ENCODE data around the gene BRD1. TPM values are rescaled to one million over a fixed set of nuclear protein-coding genes. Genes with fewer than 3 reads are reported as not detected.

The BRD1 gene
- total RNA-seq, 4 donors from 2014 or later = 15.6 to 25.2 (median 18.1) TPM

DNA sequence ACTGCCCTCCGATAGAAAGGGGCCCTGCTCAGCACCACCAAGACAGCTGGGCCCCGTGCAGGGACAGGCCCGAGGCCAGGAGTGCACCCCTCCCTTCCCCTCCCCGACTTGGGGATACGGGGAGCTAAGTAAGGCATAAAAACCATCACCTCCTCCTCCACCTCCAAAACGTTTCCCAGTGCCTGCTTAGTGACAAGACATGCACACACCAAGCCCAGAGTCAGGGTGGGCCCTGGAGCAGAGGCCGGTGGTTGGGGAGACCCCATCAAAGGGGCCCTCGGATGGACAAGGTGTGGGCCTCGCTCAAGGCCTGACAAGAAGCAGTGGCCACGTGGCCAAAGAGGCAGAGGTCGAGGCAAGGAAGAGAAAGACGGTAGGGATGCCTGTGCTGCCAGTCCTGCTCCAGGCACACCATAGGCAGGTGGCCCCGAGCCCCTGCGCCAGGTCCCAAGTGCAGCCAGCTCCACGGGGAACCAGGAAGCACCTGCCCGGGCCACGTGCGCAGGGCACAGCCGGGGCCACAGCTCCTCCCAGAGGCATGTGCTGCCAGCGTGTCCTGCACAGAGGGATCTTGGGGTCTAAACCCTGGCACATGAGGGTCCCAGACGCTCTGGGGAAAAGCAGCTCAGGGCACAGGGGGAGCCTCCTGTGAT is 53.0 kb downstream of the BRD1 start:
- ATAC-seq (no peak), DNase-seq (no peak)
- in situ Hi-C loops (cut with MboI; ENCODE audit: low sequenced_read_pairs in 4 of 4) (loop anchor here in 3 of 4 donors (10.0 to 25.0 kb wide), 3 partner anchors 113 to 263 kb away; partner anchors contain the start of genes ALG12 (in 1 of the 3) and CRELD2 (in 1 of the 3)), intact Hi-C loops (cut with DNase I; ENCODE audit: low total_unique reads) (no loop called here)
- no peaks in the 10 kb centered on the region for H3K27me3 ChIP-seq
- peaks cover 0 to 58% of the 10 kb centered on the region in 2 donors for H3K36me3 ChIP-seq
- no peak for TF ChIP-seq POLR2A (IDR thresholded peaks at IDR 0.05)
- TF ChIP-seq, protein P1, sequence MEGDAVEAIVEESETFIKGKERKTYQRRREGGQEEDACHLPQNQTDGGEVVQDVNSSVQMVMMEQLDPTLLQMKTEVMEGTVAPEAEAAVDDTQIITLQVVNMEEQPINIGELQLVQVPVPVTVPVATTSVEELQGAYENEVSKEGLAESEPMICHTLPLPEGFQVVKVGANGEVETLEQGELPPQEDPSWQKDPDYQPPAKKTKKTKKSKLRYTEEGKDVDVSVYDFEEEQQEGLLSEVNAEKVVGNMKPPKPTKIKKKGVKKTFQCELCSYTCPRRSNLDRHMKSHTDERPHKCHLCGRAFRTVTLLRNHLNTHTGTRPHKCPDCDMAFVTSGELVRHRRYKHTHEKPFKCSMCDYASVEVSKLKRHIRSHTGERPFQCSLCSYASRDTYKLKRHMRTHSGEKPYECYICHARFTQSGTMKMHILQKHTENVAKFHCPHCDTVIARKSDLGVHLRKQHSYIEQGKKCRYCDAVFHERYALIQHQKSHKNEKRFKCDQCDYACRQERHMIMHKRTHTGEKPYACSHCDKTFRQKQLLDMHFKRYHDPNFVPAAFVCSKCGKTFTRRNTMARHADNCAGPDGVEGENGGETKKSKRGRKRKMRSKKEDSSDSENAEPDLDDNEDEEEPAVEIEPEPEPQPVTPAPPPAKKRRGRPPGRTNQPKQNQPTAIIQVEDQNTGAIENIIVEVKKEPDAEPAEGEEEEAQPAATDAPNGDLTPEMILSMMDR (IDR thresholded peaks at IDR 0.05 in 4 of 5, conservative IDR thresholded peaks at IDR 0.05 in 1 of 5) = no peak
- no peak overlapping the region for H3K4me3 ChIP-seq
- H3K4me1 ChIP-seq = peaks cover 8 to 9% of the 10 kb centered on the region in 2 donors
- H3K27ac ChIP-seq = no peak overlapping the region
- H3K9me3 ChIP-seq = no peaks in the 10 kb centered on the region

DNA sequence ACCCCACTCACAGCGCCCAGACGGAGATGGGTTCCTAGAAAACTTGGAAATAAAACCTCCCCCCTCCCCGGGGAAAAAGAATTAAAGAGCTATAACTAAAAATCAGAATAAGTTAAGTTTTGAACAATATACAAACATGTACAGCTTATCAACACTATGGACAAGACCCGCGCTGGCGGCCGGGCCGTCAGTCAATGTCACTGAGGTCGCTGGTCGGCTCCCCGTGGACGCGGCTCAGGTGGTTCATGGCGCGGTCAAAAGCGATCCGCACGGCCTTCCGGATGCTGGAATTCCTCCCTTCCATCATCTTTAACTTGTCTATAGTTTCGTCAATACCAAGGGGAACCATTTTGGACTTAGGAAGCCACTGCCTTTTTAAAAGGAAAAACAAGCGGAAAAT is 53.6 kb downstream of the BRD1 start:
- in situ Hi-C loops (cut with MboI; ENCODE audit: low sequenced_read_pairs in 4 of 4) (loop anchor here in 3 of 4 donors (10.0 to 25.0 kb wide), 2 partner anchors 141 to 263 kb away; partner anchors contain the start of genes ALG12 (in 1 of the 3) and CRELD2 (in 1 of the 3)), intact Hi-C loops (cut with DNase I; ENCODE audit: low total_unique reads) (no loop called here)
- H3K27ac ChIP-seq = no peak overlapping the region
- H3K4me3 ChIP-seq = no peak overlapping the region
- peaks cover 3 to 7% of the 10 kb centered on the region in 2 donors for H3K4me1 ChIP-seq
- TF ChIP-seq, protein P1 (IDR thresholded peaks at IDR 0.05 in 4 of 5, conservative IDR thresholded peaks at IDR 0.05 in 1 of 5) = no peak
- no peak for TF ChIP-seq POLR2A (IDR thresholded peaks at IDR 0.05)
- no peaks in the 10 kb centered on the region for H3K27me3 ChIP-seq
- no peaks in the 10 kb centered on the region for H3K9me3 ChIP-seq
- peaks cover 0 to 58% of the 10 kb centered on the region in 2 donors for H3K36me3 ChIP-seq
- ATAC-seq (no peak), DNase-seq (no peak)

DNA sequence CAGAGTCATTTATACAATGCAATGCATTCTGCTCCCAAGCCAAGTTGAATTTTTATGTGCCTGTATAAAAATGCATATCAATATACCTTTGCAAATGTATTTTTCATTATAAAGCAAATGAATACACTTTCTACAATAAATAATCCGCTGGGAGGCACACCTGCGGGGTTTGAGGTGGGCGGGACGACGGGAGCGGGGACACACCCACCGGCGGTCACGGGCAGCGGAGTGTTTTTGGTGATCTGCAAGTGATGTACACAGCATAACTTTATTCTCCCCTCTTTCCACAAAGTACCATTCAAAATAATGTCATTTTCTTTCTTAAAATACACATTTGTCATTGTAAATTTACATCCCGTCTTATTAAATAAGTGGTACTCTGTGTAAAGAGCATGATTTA is 54.1 kb downstream of the BRD1 start:
- no peak overlapping the region for H3K27ac ChIP-seq
- H3K4me3 ChIP-seq = no peak overlapping the region
- ATAC-seq (no peak), DNase-seq (no peak)
- H3K9me3 ChIP-seq = no peaks in the 10 kb centered on the region
- intact Hi-C loops (cut with DNase I; ENCODE audit: low total_unique reads) (no loop called here), in situ Hi-C loops (cut with MboI; ENCODE audit: low sequenced_read_pairs in 4 of 4) (loop anchor here in 3 of 4 donors (10.0 to 25.0 kb wide), 2 partner anchors 141 to 264 kb away; partner anchors contain the start of genes ALG12 (in 1 of the 3) and CRELD2 (in 1 of the 3))
- TF ChIP-seq, protein P1 (IDR thresholded peaks at IDR 0.05 in 4 of 5, conservative IDR thresholded peaks at IDR 0.05 in 1 of 5) = no peak
- TF ChIP-seq POLR2A (IDR thresholded peaks at IDR 0.05) = no peak
- H3K27me3 ChIP-seq = no peaks in the 10 kb centered on the region
- H3K4me1 ChIP-seq = peaks cover 0 to 10% of the 10 kb centered on the region in 2 donors
- H3K36me3 ChIP-seq = peaks cover 0 to 58% of the 10 kb centered on the region in 2 donors

DNA sequence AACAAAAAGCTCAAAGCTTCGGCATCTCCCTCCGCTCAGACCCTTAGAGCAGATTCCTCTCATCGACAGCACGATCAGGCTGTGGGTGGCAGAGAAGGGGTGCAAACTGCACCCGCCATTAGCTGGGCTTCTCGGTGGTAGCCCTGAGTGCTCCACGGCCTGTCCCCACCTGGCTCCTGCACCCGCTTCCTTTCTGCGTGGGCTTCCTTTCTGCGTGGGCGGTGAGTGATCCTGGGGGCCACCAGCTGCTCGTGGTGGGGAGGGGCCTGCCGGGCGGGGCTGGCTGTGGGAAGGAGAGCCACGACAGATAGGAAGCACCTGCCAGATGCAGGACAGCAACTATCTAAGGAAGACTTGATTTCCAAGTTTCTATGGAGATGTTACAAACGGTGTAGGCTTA is 55.0 kb downstream of the BRD1 start:
- no peaks in the 10 kb centered on the region for H3K27me3 ChIP-seq
- in situ Hi-C loops (cut with MboI; ENCODE audit: low sequenced_read_pairs in 4 of 4) = loop anchor here in 3 of 4 donors (10.0 to 25.0 kb wide), 2 partner anchors 142 to 265 kb away; partner anchors contain the start of genes ALG12 (in 1 of the 3) and CRELD2 (in 1 of the 3)
- peaks cover 0 to 58% of the 10 kb centered on the region in 2 donors for H3K36me3 ChIP-seq
- no peak overlapping the region for H3K4me3 ChIP-seq
- peaks cover 0 to 11% of the 10 kb centered on the region in 2 donors for H3K4me1 ChIP-seq
- DNase-seq (no peak), ATAC-seq (no peak)
- intact Hi-C loops (cut with DNase I; ENCODE audit: low total_unique reads) = no loop called here
- no peak overlapping the region for H3K27ac ChIP-seq
- TF ChIP-seq, protein P1 (IDR thresholded peaks at IDR 0.05 in 4 of 5, conservative IDR thresholded peaks at IDR 0.05 in 1 of 5) = no peak
- no peak for TF ChIP-seq POLR2A (IDR thresholded peaks at IDR 0.05)
- H3K9me3 ChIP-seq = no peaks in the 10 kb centered on the region

Measured in gastrocnemius medialis (tissue), 4 donors.